Peyer's patch (tissue), 4 donors: ENCODE measurements around the gene ZNF326.

Source experiments
- POLR2A ChIP-seq, 2 donors: fragments of 450-650 bp; IDR thresholded peaks; one replicate each; pipeline ENCODE4 v1.5.1; 2017; ENCODE audit warnings: antibody characterized with exemption in 2 of 2, mild to moderate bottlenecking in 2 of 2, moderate library complexity in 2 of 2
- TF ChIP-seq, protein P1 (sequence below), 6 experiments: fragments of 450-650 bp in 4 of 6; fragments of 200-600 bp in 2 of 6; sonication (generic) in 1 of 6; IDR thresholded peaks; one replicate each; pipeline ENCODE4 v1.5.1; 2017 to 2019; ENCODE audit warnings: antibody characterized with exemption in 6 of 6, mild to moderate bottlenecking in 3 of 6, moderate library complexity in 1 of 6

DNA sequence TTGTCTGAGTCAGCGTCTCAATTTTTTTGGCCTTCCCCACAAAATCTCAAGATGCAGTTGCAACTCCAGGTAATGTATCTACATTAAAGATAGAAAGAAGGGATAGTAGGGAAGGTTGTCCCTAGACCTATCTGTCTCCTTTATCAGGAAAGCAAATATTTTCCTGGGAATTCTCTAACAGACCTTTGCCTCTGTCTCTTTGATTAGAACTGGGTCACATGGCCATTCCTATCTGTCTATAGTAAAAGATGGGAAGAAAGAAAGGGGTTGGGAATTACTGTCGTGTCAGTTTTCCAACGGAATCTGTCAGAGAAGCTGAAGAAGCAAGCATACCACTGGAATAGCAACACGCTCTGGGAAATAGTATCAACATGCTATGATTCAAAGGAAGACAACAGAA, 48.7 kb downstream of the ZNF326 start:
- TF ChIP-seq, protein P1, sequence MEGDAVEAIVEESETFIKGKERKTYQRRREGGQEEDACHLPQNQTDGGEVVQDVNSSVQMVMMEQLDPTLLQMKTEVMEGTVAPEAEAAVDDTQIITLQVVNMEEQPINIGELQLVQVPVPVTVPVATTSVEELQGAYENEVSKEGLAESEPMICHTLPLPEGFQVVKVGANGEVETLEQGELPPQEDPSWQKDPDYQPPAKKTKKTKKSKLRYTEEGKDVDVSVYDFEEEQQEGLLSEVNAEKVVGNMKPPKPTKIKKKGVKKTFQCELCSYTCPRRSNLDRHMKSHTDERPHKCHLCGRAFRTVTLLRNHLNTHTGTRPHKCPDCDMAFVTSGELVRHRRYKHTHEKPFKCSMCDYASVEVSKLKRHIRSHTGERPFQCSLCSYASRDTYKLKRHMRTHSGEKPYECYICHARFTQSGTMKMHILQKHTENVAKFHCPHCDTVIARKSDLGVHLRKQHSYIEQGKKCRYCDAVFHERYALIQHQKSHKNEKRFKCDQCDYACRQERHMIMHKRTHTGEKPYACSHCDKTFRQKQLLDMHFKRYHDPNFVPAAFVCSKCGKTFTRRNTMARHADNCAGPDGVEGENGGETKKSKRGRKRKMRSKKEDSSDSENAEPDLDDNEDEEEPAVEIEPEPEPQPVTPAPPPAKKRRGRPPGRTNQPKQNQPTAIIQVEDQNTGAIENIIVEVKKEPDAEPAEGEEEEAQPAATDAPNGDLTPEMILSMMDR (IDR thresholded peaks at IDR 0.05), result no peak
- TF ChIP-seq POLR2A (IDR thresholded peaks at IDR 0.05), result no peak
